Measurements from ENCODE around the gene VAMP7.
"Not testable (repeated sequence)": the region's sequence is repeated elsewhere in the genome, so short reads cannot be mapped to it uniquely, and the experiment has no call there.

Gene VAMP7

GRCh38 chrX:155891446-155892210 is 10.5 kb downstream of the VAMP7 start:
- no peaks in the 10 kb centered on the region for H3K4me1 Mint-ChIP-seq
- peaks cover 47% of the 10 kb centered on the region for H3K9me3 Mint-ChIP-seq
- no peak overlapping the region for H3K4me3 Mint-ChIP-seq
- no peaks in the 10 kb centered on the region for H3K27me3 Mint-ChIP-seq (ENCODE audit: low read depth, poor library complexity)
- peaks cover 48% of the 10 kb centered on the region for H3K36me3 Mint-ChIP-seq (ENCODE audit: low read depth)
- H3K27ac Mint-ChIP-seq = no peak overlapping the region
- no peak for DNase-seq
- no peak for TF ChIP-seq CTCF (IDR thresholded peaks at IDR 0.05)

GRCh38 chrX:155893521-155893920 is 12.4 kb downstream of the VAMP7 start:
- Mint-ChIP-seq H3K27me3 (ENCODE audit: low read depth, poor library complexity) (no peaks in the 10 kb centered on the region), H3K27ac (no peak overlapping the region), H3K4me3 (no peak overlapping the region), H3K4me1 (no peaks in the 10 kb centered on the region), H3K36me3 (ENCODE audit: low read depth) (peaks cover 59% of the 10 kb centered on the region), H3K9me3 (peaks cover 49% of the 10 kb centered on the region)
- TF ChIP-seq CTCF (IDR thresholded peaks at IDR 0.05) = no peak
- DNase-seq = no peak

GRCh38 chrX:155896512-155896911 is 15.4 kb downstream of the VAMP7 start:
- H3K9me3 Mint-ChIP-seq = peaks cover 60% of the 10 kb centered on the region
- H3K36me3 Mint-ChIP-seq (ENCODE audit: low read depth) = peaks cover 83% of the 10 kb centered on the region
- H3K4me3 Mint-ChIP-seq = no peak overlapping the region
- TF ChIP-seq CTCF (IDR thresholded peaks at IDR 0.05) = no peak
- H3K27ac Mint-ChIP-seq = no peak overlapping the region
- H3K4me1 Mint-ChIP-seq = no peaks in the 10 kb centered on the region
- H3K27me3 Mint-ChIP-seq (ENCODE audit: low read depth, poor library complexity) = no peaks in the 10 kb centered on the region
- DNase-seq = no peak

- Mint-ChIP-seq H3K36me3 (ENCODE audit: low read depth) (peaks cover 84% of the 10 kb centered on the region), H3K9me3 (peaks cover 54% of the 10 kb centered on the region), H3K27me3 (ENCODE audit: low read depth, poor library complexity) (no peaks in the 10 kb centered on the region), H3K4me3 (no peak overlapping the region), H3K4me1 (no peaks in the 10 kb centered on the region), H3K27ac (no peak overlapping the region)
- no peak for TF ChIP-seq CTCF (IDR thresholded peaks at IDR 0.05)
- DNase-seq = no peak
These were observed 18.2 kb downstream of the VAMP7 start for GRCh38 chrX:155899366-155899765.

- no peaks in the 10 kb centered on the region for H3K27me3 Mint-ChIP-seq (ENCODE audit: low read depth, poor library complexity)
- no peak for TF ChIP-seq CTCF (IDR thresholded peaks at IDR 0.05)
- peaks cover 51% of the 10 kb centered on the region for H3K9me3 Mint-ChIP-seq
- peaks cover 84% of the 10 kb centered on the region for H3K36me3 Mint-ChIP-seq (ENCODE audit: low read depth)
- H3K4me3 Mint-ChIP-seq = no peak overlapping the region
- H3K4me1 Mint-ChIP-seq = no peaks in the 10 kb centered on the region
- no peak for DNase-seq
- H3K27ac Mint-ChIP-seq = no peak overlapping the region
These were observed 19.6 kb downstream of the VAMP7 start for GRCh38 chrX:155900765-155901164.

- H3K4me3 Mint-ChIP-seq; H3K4me1 Mint-ChIP-seq; DNase-seq; H3K27me3 Mint-ChIP-seq (ENCODE audit: low read depth, poor library complexity); H3K27ac Mint-ChIP-seq: not testable (repeated sequence)
- H3K36me3 Mint-ChIP-seq (ENCODE audit: low read depth) = peaks cover 90% of the 10 kb centered on the region
- H3K9me3 Mint-ChIP-seq = peaks cover 79% of the 10 kb centered on the region
These were observed 26.5 kb downstream of the VAMP7 start for GRCh38 chrX:155907661-155908060.

Measured in nephron progenitor cell (in vitro differentiated cells).